Loucy (cell line): ENCODE measurements around the gene NUP88.
A peak's percentile ranks its signal among the peaks of the same experiment; 100 is the strongest.

ENCODE experiments used
- H2AFZ ChIP-seq: fragments of 200-600 bp; sonication (generic); 2 replicates; pipeline ENCODE4 v1.6.0; 2016; ENCODE audit warnings: antibody characterized with exemption, mild to moderate bottlenecking, low read length, moderate library complexity
- H3F3A ChIP-seq: fragments of 200-600 bp; 2 replicates; pipeline ENCODE4 v1.6.0; 2016; ENCODE audit warnings: antibody characterized with exemption, low read depth, mild to moderate bottlenecking
- H3K27me3 ChIP-seq: fragments of 200-600 bp; sonication (generic); 2 replicates; pipeline ENCODE4 v1.6.1; 2014; ENCODE audit warnings: low read length, mild to moderate bottlenecking; ENCODE audit not compliant: insufficient read depth, poor library complexity, severe bottlenecking
- H3K36me3 ChIP-seq: fragments of 200-600 bp; sonication (generic); 2 replicates; pipeline ENCODE4 v1.6.1; 2016; ENCODE audit warnings: low read length; ENCODE audit not compliant: insufficient read depth
- H3K4me1 ChIP-seq: fragments of 200-600 bp; sonication (generic); 2 replicates; pipeline ENCODE4 v1.5.1; 2014; ENCODE audit warnings: low read length, mild to moderate bottlenecking; ENCODE audit not compliant: insufficient read depth, poor library complexity, severe bottlenecking
- H3K4me2 ChIP-seq: fragments of 200-600 bp; sonication (generic); 2 replicates; pipeline ENCODE4 v1.6.0; 2014; ENCODE audit warnings: antibody characterized with exemption, low read length, low read depth, mild to moderate bottlenecking; ENCODE audit not compliant: poor library complexity, severe bottlenecking
- H3K4me3 ChIP-seq: fragments of 200-600 bp; sonication (generic); 2 replicates; pipeline ENCODE4 v1.5.1; 2014; ENCODE audit warnings: low read length, mild to moderate bottlenecking, mixed read lengths; ENCODE audit not compliant: poor library complexity, severe bottlenecking
- H3K79me2 ChIP-seq: fragments of 200-600 bp; sonication (generic); 2 replicates; pipeline ENCODE4 v1.6.1; 2014; ENCODE audit warnings: low read length; ENCODE audit not compliant: insufficient read depth
- H3K9ac ChIP-seq: fragments of 200-600 bp; sonication (generic); 2 replicates; pipeline ENCODE4 v1.6.0; 2014; ENCODE audit warnings: mild to moderate bottlenecking, low read depth, low read length, moderate library complexity; ENCODE audit not compliant: poor library complexity, severe bottlenecking
- H3K9me2 ChIP-seq: fragments of 200-600 bp; sonication (generic); replicated peaks from 2 replicates; pipeline ENCODE4 v1.6.1; 2016; ENCODE audit warnings: low read depth, low read length, mixed read lengths
- H3K9me3 ChIP-seq: fragments of 200-600 bp; sonication (generic); 2 replicates; pipeline ENCODE4 v1.6.1; 2014; ENCODE audit warnings: mild to moderate bottlenecking, antibody characterized with exemption, low read length, low read depth; ENCODE audit not compliant: insufficient read depth
- H4K20me1 ChIP-seq: fragments of 200-600 bp; sonication (generic); 2 replicates; pipeline ENCODE4 v1.6.0; 2014; ENCODE audit warnings: antibody characterized with exemption, low read length, mild to moderate bottlenecking; ENCODE audit not compliant: insufficient read depth, poor library complexity, severe bottlenecking
- CTCF ChIP-seq: fragments of 200-600 bp; sonication (generic); conservative IDR thresholded peaks from 2 replicates; pipeline ENCODE4 v1.5.1; 2014; ENCODE audit warnings: mild to moderate bottlenecking, antibody characterized with exemption, low read length
- EZH2phosphoT487 ChIP-seq: fragments of 200-600 bp; IDR thresholded peaks from 2 replicates; pipeline ENCODE4 v1.6.1; 2018; ENCODE audit warnings: antibody characterized with exemption, mild to moderate bottlenecking, moderate library complexity, borderline replicate concordance

NUP88 gene

GRCh38 chr17:5466295-5466694 is 46.8 kb upstream of the NUP88 start:
- H3F3A ChIP-seq, result no peaks in the 10 kb centered on the region
- no peaks in the 10 kb centered on the region for H3K27me3 ChIP-seq
- no peak for TF ChIP-seq EZH2phosphoT487
- no peak for TF ChIP-seq CTCF
- no peaks in the 10 kb centered on the region for H3K9me3 ChIP-seq
- H3K9ac ChIP-seq, result peak overlapping the region; percentile 93
- H3K9me2 ChIP-seq, result no peaks in the 10 kb centered on the region
- H3K4me2 ChIP-seq, result peak overlapping the region; percentile 92
- H3K4me1 ChIP-seq, result peaks cover 31% of the 10 kb centered on the region
- no peak overlapping the region for H2AFZ ChIP-seq
- peaks cover 67% of the 10 kb centered on the region for H3K79me2 ChIP-seq
- H3K36me3 ChIP-seq, result peaks cover 8% of the 10 kb centered on the region; the same call in 1 of the 2 replicates
- peaks cover 41% of the 10 kb centered on the region for H4K20me1 ChIP-seq
- H3K4me3 ChIP-seq, result peak overlapping the region; percentile 96

GRCh38 chr17:5464717-5465507 is 45.5 kb upstream of the NUP88 start:
- H3F3A ChIP-seq, result no peaks in the 10 kb centered on the region
- H3K36me3 ChIP-seq, result peaks cover 19% of the 10 kb centered on the region; the same call in 1 of the 2 replicates
- H3K4me3 ChIP-seq, result peak overlapping the region; percentile 96
- no peaks in the 10 kb centered on the region for H3K9me2 ChIP-seq
- H4K20me1 ChIP-seq, result peaks cover 41% of the 10 kb centered on the region
- no peaks in the 10 kb centered on the region for H3K27me3 ChIP-seq
- H3K9me3 ChIP-seq, result no peaks in the 10 kb centered on the region
- peaks cover 31% of the 10 kb centered on the region for H3K4me1 ChIP-seq
- no peak overlapping the region for H2AFZ ChIP-seq
- peak overlapping the region; percentile 93 for H3K9ac ChIP-seq
- peak overlapping the region; percentile 92 for H3K4me2 ChIP-seq
- H3K79me2 ChIP-seq, result peaks cover 67% of the 10 kb centered on the region
- TF ChIP-seq EZH2phosphoT487 (no peak), CTCF (no peak)

GRCh38 chr17:5446786-5447185 is 27.3 kb upstream of the NUP88 start:
- Histone ChIP-seq H3K27me3 (no peaks in the 10 kb centered on the region), H3K4me2 (no peak overlapping the region), H3K36me3 (peaks cover 80% of the 10 kb centered on the region; the same call in 1 of the 2 replicates), H2AFZ (no peak overlapping the region), H4K20me1 (no peaks in the 10 kb centered on the region), H3F3A (peaks cover 5% of the 10 kb centered on the region; the same call in 1 of the 2 replicates), H3K4me1 (no peaks in the 10 kb centered on the region), H3K9me2 (no peaks in the 10 kb centered on the region), H3K79me2 (no peaks in the 10 kb centered on the region), H3K9ac (no peak overlapping the region), H3K4me3 (no peak overlapping the region), H3K9me3 (no peaks in the 10 kb centered on the region)
- TF ChIP-seq EZH2phosphoT487, result no peak
- TF ChIP-seq CTCF, result no peak
